C4-2B (cell line): Measurements from ENCODE around the gene KNCN.

Source experiments
- CTCF ChIP-seq: fragments of 450-650 bp; conservative IDR thresholded peaks from 2 replicates; pipeline ENCODE4 v1.5.1; 2017; ENCODE audit warnings: mild to moderate bottlenecking
- ZFX ChIP-seq: fragments of 450-650 bp; IDR thresholded peaks from 2 replicates; pipeline ENCODE4 v1.6.1; 2017

- TF ChIP-seq CTCF (no peak), ZFX (no peak)
Measured at GRCh38 chr1:46596846-46597245, 45.4 kb upstream of the KNCN start.
